ENCODE results near the gene PPM1H.

Gene PPM1H

GRCh38 chr12:62910549-62911169, 24.3 kb downstream of the PPM1H start:
- DNase-seq: peak; percentile 85 to 96
- TF ChIP-seq POLR2A (IDR thresholded peaks at IDR 0.05; ENCODE audit: low read length): no peak
- no peak for TF ChIP-seq GATA1 (IDR thresholded peaks at IDR 0.05; ENCODE audit: low read depth, low read length)

DNA sequence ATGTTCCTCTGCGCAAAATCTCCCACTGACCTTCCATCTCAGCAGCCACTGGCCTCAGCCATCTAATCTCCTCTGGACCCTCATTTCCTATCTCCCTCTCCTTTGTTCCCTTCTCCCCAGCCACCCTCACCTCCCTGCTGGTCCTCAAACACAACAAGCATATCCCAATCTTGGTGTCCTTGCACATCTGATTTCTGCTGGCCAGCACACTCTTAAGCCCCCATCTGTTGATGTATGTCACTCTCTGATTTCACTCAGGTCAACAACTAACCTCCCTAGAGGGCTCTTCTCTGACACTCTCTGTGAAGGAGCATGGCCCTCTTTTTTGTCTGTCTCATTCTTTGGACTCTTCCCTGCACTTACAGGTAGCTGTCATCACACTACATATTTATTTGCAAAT, 25.6 kb downstream of the PPM1H start:
- no peak for TF ChIP-seq POLR2A (IDR thresholded peaks at IDR 0.05; ENCODE audit: low read length)
- TF ChIP-seq GATA1 (IDR thresholded peaks at IDR 0.05; ENCODE audit: low read depth, low read length): no peak
- peak in 1 of 2 experiments; percentile 27 for DNase-seq

GRCh38 chr12:62908674-62909073, 26.3 kb downstream of the PPM1H start:
- DNase-seq: peak; percentile 39 to 41
- TF ChIP-seq GATA1 (IDR thresholded peaks at IDR 0.05; ENCODE audit: low read depth, low read length) (no peak), POLR2A (IDR thresholded peaks at IDR 0.05; ENCODE audit: low read length) (no peak)

DNA sequence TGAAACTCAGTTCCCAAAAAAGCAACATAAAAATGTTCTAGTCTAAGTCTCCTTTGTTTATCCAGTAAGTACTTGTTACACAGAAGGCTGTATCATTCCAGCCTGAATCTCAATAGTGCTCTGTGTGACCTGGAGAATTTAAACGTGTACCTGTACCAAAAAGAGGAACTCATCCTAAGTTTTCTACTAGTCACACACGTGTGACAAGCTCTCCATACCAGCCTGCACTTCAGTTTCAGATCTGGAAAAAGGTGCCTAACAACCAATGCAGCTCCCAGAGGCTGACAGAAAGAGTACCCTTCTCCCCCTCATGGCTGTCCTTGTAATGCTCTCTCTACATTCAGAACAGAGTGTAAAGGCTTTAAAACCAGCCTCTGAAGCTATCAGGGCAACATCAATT, 27.4 kb downstream of the PPM1H start:
- TF ChIP-seq POLR2A (IDR thresholded peaks at IDR 0.05; ENCODE audit: low read length) (no peak), GATA1 (IDR thresholded peaks at IDR 0.05; ENCODE audit: low read depth, low read length) (no peak)
- DNase-seq: peak in 1 of 2 experiments; percentile 28

- TF ChIP-seq POLR2A (IDR thresholded peaks at IDR 0.05; ENCODE audit: low read length): no peak
- TF ChIP-seq GATA1 (IDR thresholded peaks at IDR 0.05; ENCODE audit: low read depth, low read length): no peak
- no peak for DNase-seq
These were observed 27.9 kb downstream of the PPM1H start for GRCh38 chr12:62907078-62907477.

- DNase-seq: no peak
- no peak for TF ChIP-seq GATA1 (IDR thresholded peaks at IDR 0.05; ENCODE audit: low read depth, low read length)
- TF ChIP-seq POLR2A (IDR thresholded peaks at IDR 0.05; ENCODE audit: low read length): no peak
These were observed 31.8 kb downstream of the PPM1H start for GRCh38 chr12:62903151-62903550.

GRCh38 chr12:62900686-62901272, 34.2 kb downstream of the PPM1H start:
- TF ChIP-seq POLR2A (IDR thresholded peaks at IDR 0.05; ENCODE audit: low read length) (no peak), GATA1 (IDR thresholded peaks at IDR 0.05; ENCODE audit: low read depth, low read length) (no peak)
- no peak for DNase-seq

DNA sequence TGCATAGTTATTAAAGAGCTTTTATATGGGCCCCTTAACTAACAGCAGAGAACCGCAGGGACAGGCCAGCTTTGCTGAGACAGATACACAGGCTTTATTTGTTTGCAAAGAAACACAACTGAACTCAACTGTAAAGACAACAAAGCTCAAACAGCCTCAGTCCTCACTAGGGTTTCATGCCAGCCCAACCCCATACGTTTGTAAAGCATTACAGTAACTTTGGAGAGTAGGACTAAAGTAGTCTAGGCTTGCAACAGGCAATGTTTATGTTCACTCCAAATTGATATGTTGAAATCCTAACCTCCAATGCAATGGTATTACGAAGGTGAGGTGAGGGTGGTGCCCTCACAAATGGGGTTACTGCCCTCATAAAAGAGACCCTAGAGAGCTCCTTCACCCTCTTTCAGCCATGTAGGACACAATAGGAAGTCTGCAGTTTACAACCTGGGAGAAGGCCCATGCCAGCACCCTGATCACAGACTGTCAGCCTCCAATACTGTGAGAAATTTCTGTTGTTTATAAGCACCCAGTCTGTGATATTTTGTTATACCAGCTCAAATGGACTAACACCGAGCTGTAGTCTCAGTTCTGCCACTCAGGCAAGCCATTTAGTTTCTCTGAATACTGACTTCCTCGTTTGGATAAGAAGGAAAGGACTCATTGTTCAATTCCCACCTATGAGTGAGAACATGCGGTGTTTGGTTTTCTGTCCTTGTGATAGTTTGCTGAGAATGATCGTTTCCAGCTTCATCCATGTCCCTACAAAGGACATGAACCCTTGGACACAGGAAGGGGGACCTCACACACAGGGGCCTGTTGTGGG, 35.2 kb downstream of the PPM1H start:
- TF ChIP-seq GATA1 (IDR thresholded peaks at IDR 0.05; ENCODE audit: low read depth, low read length): no peak
- TF ChIP-seq POLR2A (IDR thresholded peaks at IDR 0.05; ENCODE audit: low read length): no peak
- no peak for DNase-seq

- DNase-seq: no peak
- no peak for TF ChIP-seq POLR2A (IDR thresholded peaks at IDR 0.05; ENCODE audit: low read length)
- TF ChIP-seq GATA1 (IDR thresholded peaks at IDR 0.05; ENCODE audit: low read depth, low read length): no peak
These were observed 36.4 kb downstream of the PPM1H start for GRCh38 chr12:62898526-62898925.

DNA sequence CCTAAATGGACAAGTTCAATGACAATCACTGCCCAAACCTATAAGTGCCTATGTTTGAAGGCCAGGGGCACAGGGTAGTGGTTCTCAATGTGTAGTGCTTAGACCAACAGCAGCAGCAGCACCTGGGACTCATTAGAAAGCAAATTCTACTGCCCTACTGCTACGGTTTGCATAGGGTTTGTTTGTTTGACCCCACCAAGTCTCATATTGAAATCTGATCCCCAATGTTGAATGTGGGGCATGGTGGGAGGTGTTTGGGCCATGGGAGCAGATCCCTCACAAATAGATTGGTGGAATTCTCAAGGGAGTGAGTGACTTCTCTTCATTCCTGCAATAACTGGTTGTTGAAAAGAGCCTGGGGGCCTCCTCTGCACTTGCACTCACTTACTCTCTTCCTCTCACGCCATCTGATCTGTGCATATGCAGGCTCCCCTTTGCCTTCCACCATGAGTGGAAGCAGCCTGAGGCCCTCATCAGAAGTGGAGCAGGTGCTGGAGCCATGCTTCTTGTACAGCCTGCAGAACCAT, 39.5 kb downstream of the PPM1H start:
- no peak for DNase-seq
- no peak for TF ChIP-seq POLR2A (IDR thresholded peaks at IDR 0.05; ENCODE audit: low read length)
- no peak for TF ChIP-seq GATA1 (IDR thresholded peaks at IDR 0.05; ENCODE audit: low read depth, low read length)

DNA sequence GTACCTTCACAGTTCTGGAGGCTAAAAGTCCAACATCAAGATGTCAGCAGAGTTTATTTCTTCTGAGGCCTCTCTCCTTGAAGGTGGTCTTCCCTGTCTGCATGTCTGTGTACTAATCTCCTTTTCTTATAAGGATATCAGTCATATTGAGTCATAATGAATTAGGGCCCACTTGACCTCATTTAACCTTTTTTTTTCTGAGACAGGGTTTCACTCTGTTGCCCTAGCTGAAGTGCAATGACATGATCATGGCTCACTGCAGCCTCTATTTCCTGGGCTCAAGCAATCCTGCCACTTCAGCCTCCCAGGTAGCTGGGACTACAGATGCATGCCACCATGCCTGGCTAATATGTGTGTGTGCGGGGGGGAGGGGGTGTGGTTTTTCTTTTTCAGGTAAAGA, 41.7 kb downstream of the PPM1H start:
- peak; percentile 47 to 67 for DNase-seq

DNA sequence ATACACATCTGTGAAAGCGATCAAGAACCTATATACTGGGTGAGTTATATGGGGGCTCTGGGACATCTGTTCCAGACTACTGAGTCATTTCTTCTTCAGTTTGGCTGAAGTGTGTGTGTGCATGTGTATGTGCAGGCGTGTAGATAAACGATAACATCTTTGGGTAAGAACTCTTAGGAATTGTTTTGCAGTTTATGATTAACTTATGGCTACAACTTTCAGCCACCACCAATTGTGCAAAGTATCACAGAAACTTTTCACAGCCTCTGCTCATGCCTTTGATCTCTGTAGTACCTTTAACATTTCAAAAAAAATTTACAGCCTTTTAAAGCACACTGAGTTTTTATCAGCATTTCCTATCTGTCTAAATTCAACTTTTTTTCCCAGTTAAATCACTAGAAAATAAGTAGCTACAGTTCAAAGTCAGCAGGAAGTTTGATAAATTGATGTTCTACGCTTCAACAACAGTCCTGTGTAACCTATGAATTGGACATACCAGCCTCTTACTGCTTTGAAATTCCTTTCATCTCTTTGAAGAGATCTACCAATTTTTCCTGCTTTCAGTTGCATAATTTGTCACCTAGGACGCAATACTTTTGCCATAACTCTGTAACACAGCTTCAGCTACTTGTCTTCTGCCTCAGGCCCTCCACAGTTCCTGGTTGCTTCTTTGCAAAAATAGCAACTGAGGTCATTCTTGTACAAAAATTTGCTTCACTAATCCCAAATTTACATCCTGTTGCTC, 43.0 kb downstream of the PPM1H start:
- TF ChIP-seq POLR2A (IDR thresholded peaks at IDR 0.05; ENCODE audit: low read length): no peak
- TF ChIP-seq GATA1 (IDR thresholded peaks at IDR 0.05; ENCODE audit: low read depth, low read length): no peak
- peak; percentile 38 to 70 for DNase-seq

More for the DNA sequence above, 41.7 kb downstream of the PPM1H start:
- TF ChIP-seq POLR2A (IDR thresholded peaks at IDR 0.05; ENCODE audit: low read length) (no peak), GATA1 (IDR thresholded peaks at IDR 0.05; ENCODE audit: low read depth, low read length) (no peak)

DNA sequence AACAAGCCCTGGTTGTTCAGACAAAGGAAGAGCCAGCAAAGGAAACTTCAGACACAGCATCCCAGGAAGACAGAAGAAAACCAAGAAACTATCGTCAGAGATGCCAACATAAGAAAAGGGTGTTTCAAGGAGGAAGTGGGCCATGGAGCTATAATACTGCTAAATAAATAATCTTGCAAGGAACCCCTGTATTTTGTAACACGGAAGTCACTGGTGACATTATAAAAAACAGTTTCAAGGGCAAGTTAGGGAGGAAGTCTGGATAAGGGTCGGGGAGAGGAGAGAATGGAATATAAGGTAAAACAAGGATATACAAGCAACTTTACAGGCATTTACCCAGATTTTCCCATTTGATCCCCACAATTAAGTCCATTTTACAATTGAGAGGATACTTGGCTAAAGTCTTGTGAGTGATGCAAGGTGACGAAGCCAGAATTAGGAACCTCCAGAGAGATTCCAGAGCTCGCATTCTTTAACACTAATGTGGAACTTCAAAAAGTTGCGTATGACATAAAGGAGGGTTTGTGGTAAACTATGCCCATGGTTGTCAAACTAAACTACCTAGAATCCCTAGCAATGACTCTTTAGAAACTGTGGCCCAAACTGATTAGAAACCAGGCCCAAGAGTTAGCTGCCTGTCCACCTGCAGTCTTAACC, 46.4 kb downstream of the PPM1H start:
- no peak for DNase-seq
- TF ChIP-seq POLR2A (IDR thresholded peaks at IDR 0.05; ENCODE audit: low read length) (no peak), GATA1 (IDR thresholded peaks at IDR 0.05; ENCODE audit: low read depth, low read length) (no peak)
